Breast epithelium (tissue), 4 donors: ENCODE data around the gene PLEKHN1. TPM values are rescaled to one million over a fixed set of nuclear protein-coding genes. Genes with fewer than 3 reads are reported as not detected.
"Not testable (repeated sequence)": the region's sequence is repeated elsewhere in the genome, so short reads cannot be mapped to it uniquely, and the experiment has no call there.

Experiments used
- DNase-seq, 2 donors: peaks; one replicate each; pipeline ENCODE4 v3.0.0-alpha.2; 2019; ENCODE audit warnings: low spot score in 2 of 2
- H3K27ac ChIP-seq, 2 donors: fragments of 200-600 bp; sonication (generic) in 1 of 2; one replicate each; pipeline ENCODE4 v1.5.1; 2016 to 2019; ENCODE audit warnings: mild to moderate bottlenecking in 1 of 2
- H3K27me3 ChIP-seq, 2 donors: fragments of 200-600 bp; sonication (generic) in 1 of 2; one replicate each; pipeline versions ENCODE4 v1.5.1 to v1.6.0; 2017 to 2019; ENCODE audit warnings: control low read depth in 1 of 2, mild to moderate bottlenecking in 1 of 2
- H3K36me3 ChIP-seq: fragments of 200-600 bp; one replicate; pipeline ENCODE4 v1.5.1; 2019
- H3K4me1 ChIP-seq, 2 donors: fragments of 200-600 bp; sonication (generic); one replicate each; pipeline ENCODE4 v1.5.1; 2016 to 2019; ENCODE audit warnings: control low read depth in 1 of 2
- H3K4me3 ChIP-seq, 3 donors: fragments of 200-600 bp; sonication (generic); 1 replicate in 2 of 3; 2 replicates in 1 of 3; pipeline ENCODE4 v1.5.1; 2016 to 2019; ENCODE audit warnings: mild to moderate bottlenecking in 3 of 3, moderate library complexity in 2 of 3
- H3K9me3 ChIP-seq, 2 donors: fragments of 200-600 bp; sonication (generic) in 1 of 2; one replicate each; pipeline ENCODE4 v1.5.1; 2016 to 2019; ENCODE audit warnings: control low read depth in 1 of 2
- POLR2A ChIP-seq: fragments of 450-650 bp; IDR thresholded peaks from one replicate; pipeline ENCODE4 v1.6.1; 2016; ENCODE audit warnings: antibody characterized with exemption, mild to moderate bottlenecking, moderate library complexity
- POLR2AphosphoS5 ChIP-seq, 3 donors: sonication (generic); formaldehyde crosslinking; IDR thresholded peaks; one replicate each; pipeline ENCODE4 v1.6.1; 2017; ENCODE audit warnings: antibody characterized with exemption in 3 of 3
- intact Hi-C: fragments of 100-400 bp; cut with DNase I; formaldehyde crosslinking; loops from one replicate; pipeline ENCODE4 v1.15.1; 2023; ENCODE audit warnings: low total_unique reads
- total RNA-seq, 3 donors: library from RNA; depleted of rRNA; stranded (reverse); fragments of >200 nt; gene quantifications; one replicate each; pipeline ENCODE4 v1.1.0, GENCODE V29; 2016
- TF ChIP-seq, protein P1 (sequence below), 3 donors: fragments of 450-650 bp; IDR thresholded peaks; one replicate each; pipeline ENCODE4 v1.5.1; 2016 to 2017; ENCODE audit warnings: antibody characterized with exemption in 3 of 3, mild to moderate bottlenecking in 3 of 3, moderate library complexity in 3 of 3

Gene PLEKHN1
- total RNA-seq, 3 donors from 2014 or later = 0.16 to 2.8 (median 1.6) TPM

DNA sequence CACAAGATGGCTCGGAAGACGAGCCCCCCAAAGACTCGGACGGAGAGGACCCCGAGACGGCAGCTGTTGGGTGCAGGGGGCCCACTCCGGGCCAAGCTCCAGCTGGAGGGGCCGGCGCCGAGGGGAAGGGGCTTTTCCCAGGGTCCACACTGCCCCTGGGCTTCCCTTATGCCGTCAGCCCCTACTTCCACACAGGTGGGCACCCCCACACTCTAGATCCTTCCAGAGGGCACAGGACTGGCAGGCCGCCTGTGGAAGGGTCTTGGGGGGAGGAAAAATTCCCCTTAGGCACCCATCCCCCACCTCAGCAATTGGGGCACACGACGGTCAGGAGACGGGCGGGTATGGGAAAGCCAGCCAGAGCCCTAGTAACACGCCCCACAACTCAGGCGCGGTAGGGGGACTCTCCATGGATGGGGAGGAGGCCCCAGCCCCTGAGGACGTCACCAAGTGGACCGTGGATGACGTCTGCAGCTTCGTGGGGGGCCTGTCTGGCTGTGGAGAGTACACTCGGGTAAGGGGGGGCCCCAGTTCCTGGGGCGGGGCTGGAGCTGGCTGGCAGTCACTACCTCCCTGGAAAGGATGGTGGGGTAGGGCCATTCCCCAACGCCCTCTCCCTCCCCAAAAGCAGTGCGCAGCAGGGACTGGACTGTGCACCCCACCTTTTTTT lies 23.3 kb upstream of the PLEKHN1 start:
- H3K4me1 ChIP-seq = peaks cover 20 to 27% of the 10 kb centered on the region in 2 donors
- peak overlapping the region in 1 of 2 donors; percentile 61 for H3K27ac ChIP-seq
- H3K27me3 ChIP-seq = peaks cover 13 to 42% of the 10 kb centered on the region in 2 donors
- H3K9me3 ChIP-seq = no peaks in the 10 kb centered on the region
- peaks cover 6% of the 10 kb centered on the region for H3K36me3 ChIP-seq
- no peak for DNase-seq
- TF ChIP-seq POLR2AphosphoS5 (IDR thresholded peaks at IDR 0.05) (no peak), POLR2A (no peak)
- TF ChIP-seq, protein P1, sequence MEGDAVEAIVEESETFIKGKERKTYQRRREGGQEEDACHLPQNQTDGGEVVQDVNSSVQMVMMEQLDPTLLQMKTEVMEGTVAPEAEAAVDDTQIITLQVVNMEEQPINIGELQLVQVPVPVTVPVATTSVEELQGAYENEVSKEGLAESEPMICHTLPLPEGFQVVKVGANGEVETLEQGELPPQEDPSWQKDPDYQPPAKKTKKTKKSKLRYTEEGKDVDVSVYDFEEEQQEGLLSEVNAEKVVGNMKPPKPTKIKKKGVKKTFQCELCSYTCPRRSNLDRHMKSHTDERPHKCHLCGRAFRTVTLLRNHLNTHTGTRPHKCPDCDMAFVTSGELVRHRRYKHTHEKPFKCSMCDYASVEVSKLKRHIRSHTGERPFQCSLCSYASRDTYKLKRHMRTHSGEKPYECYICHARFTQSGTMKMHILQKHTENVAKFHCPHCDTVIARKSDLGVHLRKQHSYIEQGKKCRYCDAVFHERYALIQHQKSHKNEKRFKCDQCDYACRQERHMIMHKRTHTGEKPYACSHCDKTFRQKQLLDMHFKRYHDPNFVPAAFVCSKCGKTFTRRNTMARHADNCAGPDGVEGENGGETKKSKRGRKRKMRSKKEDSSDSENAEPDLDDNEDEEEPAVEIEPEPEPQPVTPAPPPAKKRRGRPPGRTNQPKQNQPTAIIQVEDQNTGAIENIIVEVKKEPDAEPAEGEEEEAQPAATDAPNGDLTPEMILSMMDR (IDR thresholded peaks at IDR 0.05) = no peak
- H3K4me3 ChIP-seq = peak overlapping the region in 2 of 3 donors; percentile 43 to 70
- intact Hi-C loops = no loop called here

DNA sequence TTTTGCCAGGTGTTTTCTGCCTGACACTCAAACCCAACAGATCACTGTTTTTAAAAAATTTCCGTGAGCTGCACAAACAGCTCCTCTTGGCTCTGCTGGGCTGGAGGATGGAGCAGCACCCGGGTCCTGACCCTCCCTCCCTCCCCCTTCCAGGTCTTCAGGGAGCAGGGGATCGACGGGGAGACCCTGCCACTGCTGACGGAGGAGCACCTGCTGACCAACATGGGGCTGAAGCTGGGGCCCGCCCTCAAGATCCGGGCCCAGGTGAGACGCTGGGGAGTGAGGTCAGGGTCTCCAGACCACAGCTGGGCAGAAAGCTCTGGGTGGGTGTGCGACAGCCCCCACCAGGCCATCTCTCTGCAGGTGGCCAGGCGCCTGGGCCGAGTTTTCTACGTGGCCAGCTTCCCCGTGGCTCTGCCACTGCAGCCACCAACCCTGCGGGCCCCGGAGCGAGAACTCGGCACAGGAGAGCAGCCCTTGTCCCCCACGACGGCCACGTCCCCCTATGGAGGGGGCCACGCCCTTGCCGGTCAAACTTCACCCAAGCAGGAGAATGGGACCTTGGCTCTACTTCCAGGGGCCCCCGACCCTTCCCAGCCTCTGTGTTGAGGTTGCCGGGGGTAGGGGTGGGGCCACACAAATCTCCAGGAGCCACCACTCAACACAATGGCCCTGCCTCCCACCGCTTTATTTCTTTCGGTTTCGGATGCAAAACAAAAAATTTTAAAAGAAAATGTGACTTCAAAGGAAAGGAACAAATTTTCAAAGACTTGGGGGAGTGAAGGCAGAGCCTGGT lies 22.5 kb upstream of the PLEKHN1 start:
- peak overlapping the region in 1 of 2 donors; percentile 25 for H3K27ac ChIP-seq
- TF ChIP-seq, protein P1 (IDR thresholded peaks at IDR 0.05) = no peak
- TF ChIP-seq POLR2A = no peak
- no peak for TF ChIP-seq POLR2AphosphoS5 (IDR thresholded peaks at IDR 0.05)
- H3K36me3 ChIP-seq = peaks cover 6% of the 10 kb centered on the region
- intact Hi-C loops = no loop called here
- peaks cover 20 to 27% of the 10 kb centered on the region in 2 donors for H3K4me1 ChIP-seq
- H3K9me3 ChIP-seq = no peaks in the 10 kb centered on the region
- no peak for DNase-seq
- peaks cover 13 to 42% of the 10 kb centered on the region in 2 donors for H3K27me3 ChIP-seq
- H3K4me3 ChIP-seq = peak overlapping the region in 2 of 3 donors; percentile 15 to 25

DNA sequence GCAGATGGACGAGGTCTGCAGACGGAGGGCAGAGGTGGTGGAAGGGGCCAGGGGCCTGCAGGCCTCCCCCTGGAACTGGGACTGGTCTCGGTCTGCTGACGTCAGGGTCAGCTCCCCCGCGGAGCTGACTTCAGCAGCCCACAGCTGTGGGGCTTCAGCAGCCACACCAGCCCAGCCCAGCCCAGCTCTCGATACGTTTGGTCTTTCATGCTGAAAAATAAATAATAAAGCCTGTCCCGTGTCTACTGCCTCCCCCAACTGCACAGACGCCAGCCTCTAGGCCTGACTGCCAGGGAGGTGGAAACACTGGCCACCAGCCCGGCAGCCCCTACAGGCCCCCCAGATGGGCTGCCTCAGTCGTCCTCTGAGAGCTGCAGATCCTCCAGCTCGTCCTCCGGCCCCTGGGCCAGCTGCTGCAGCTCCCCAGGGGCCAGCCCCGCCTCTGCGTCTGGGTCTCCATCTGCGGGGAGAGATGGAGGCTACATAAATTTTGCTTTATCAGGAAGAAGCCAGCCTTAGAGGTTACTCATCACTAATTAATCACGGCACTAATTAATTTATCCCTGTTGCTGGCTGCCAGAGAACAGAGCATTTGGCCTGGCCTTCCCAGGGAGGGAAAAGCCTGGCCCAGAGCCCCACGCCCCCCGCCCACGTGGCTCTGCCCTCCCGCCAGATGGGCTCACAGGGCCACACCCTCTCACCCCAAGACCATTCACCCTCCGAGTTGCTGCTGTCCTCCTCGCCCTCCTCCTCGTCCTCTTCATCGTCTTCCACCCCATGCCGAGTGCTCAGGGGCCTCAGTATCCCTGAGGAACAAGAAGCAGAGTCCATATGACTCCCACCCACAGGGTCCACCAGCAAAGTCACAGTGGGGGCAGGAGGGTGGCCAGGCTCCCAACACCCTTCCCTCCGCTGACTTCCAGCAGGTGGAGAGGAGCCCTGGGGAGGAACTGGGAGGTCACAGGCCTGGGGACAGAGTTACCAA lies 21.6 kb upstream of the PLEKHN1 start:
- no peak for DNase-seq
- H3K4me3 ChIP-seq = peak overlapping the region in 2 of 3 donors; percentile 15 to 25
- intact Hi-C loops = no loop called here
- H3K4me1 ChIP-seq = peaks cover 20 to 27% of the 10 kb centered on the region in 2 donors
- no peaks in the 10 kb centered on the region for H3K9me3 ChIP-seq
- peaks cover 6% of the 10 kb centered on the region for H3K36me3 ChIP-seq
- peak overlapping the region in 1 of 2 donors; percentile 19 for H3K27ac ChIP-seq
- peaks cover 13 to 36% of the 10 kb centered on the region in 2 donors for H3K27me3 ChIP-seq
- no peak for TF ChIP-seq POLR2A
- TF ChIP-seq, protein P1 (IDR thresholded peaks at IDR 0.05) = no peak
- TF ChIP-seq POLR2AphosphoS5 (IDR thresholded peaks at IDR 0.05) = no peak

DNA sequence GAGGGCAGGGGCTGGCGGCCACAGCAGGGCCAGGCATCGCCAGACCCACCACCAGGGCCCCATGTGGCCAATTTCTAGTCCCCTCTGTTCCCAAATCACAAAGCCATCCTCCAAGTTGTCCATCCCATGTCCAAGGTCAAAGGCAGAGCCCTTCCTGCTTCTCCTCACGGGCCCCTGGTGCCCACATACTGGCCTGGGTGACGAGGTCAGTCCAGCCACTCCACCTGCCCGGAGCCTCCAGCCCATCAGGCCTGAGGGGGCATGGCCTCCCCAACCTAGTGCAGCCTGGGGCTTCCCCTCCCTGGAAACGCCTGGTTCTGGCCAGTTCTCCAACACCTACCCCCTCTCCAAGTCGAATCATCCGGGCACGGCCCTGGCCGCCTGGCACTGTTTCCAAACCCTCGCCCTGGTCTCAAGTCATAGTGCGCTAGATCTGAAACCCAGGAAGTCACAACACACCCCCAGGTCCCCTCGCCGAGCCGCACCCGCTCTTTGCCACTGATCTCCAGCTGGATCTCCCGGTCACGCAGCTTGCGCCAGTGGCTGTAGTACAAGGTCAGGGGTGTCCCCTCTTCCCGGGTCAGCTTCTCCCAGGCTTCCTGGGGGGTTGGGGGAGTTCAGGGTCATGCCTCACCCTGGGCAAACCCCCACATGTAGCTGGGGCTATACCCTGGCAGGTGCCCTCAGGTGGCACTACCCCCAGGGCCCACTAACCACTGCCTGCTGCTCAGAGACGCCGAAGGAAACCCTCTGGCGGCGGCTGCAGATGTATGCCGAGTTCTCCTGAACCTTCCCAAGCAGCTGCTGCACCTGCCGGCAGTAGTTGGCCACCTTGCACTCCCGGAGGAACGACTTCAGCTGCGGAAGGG lies 20.4 kb upstream of the PLEKHN1 start:
- TF ChIP-seq, protein P1 (IDR thresholded peaks at IDR 0.05) = no peak
- no peak for TF ChIP-seq POLR2AphosphoS5 (IDR thresholded peaks at IDR 0.05)
- no peak for TF ChIP-seq POLR2A
- intact Hi-C loops = no loop called here
- peaks cover 18 to 21% of the 10 kb centered on the region in 2 donors for H3K4me1 ChIP-seq
- H3K4me3 ChIP-seq = no peak overlapping the region
- no peaks in the 10 kb centered on the region for H3K9me3 ChIP-seq
- peaks cover 6% of the 10 kb centered on the region for H3K36me3 ChIP-seq
- peaks cover 13 to 24% of the 10 kb centered on the region in 2 donors for H3K27me3 ChIP-seq
- DNase-seq = no peak
- H3K27ac ChIP-seq = no peak overlapping the region

DNA sequence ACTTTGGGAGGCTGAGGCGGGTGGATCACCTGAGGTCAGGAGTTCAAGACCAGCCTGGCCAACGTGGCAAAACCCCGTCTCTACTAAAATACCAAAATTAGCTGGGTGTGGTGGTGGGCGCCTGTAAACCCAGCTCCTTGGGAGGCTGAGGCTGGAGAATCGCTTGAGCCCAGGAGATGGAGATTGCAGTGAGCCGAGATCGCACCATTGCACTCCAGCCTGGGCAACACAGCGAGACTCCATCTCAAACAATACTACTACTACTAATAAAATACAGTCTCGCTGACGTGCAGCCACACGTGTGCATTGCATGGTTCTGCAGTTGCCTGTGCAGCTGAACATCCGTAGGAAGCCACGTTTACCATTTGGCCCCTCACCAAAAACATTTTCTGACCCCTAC lies 19.5 kb upstream of the PLEKHN1 start:
- DNase-seq, H3K9me3 ChIP-seq, H3K36me3 ChIP-seq, H3K4me3 ChIP-seq, intact Hi-C loops, H3K27ac ChIP-seq: not testable (repeated sequence)
- H3K27me3 ChIP-seq = peaks cover 10 to 15% of the 10 kb centered on the region in 2 donors
- H3K4me1 ChIP-seq = peaks cover 11 to 12% of the 10 kb centered on the region in 2 donors
